ENCODE data around the gene PNPLA7. TPM values are rescaled to one million over a fixed set of nuclear protein-coding genes. Genes with fewer than 3 reads are reported as not detected.

Gene PNPLA7
- total and polyA plus RNA-seq, 2 donors (not counting 1 experiment from before 2014, with no cell fraction given), result 18.7 to 29.9 TPM

DNA sequence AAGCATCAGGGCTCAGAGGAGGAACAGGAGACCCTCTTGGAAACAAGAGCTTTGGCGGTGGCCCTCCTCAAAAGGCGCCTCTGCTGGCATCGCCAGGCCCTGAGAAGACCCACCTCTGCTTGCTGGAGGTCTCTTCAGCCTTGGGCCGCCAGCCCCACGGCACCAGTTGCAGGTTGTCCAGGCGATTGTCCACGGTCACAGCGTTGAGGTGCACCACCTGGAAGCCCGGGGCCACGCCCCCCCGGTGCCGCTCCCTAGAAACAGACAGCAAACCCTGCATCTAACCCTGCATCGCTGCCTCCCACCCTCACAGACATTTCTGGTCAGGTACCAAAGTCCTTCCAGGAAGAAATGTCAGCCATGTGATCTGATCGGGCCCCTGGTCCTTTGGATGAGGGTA lies 36.7 kb upstream of the PNPLA7 start:
- H3K4me1 Mint-ChIP-seq, result peaks cover 12% of the 10 kb centered on the region
- no peak overlapping the region for H3K4me3 Mint-ChIP-seq
- Histone ChIP-seq H3K79me2 (ENCODE audit: control insufficient read depth, insufficient read depth, low read length) (peaks cover 13% of the 10 kb centered on the region), H3K27ac (ENCODE audit: low read length in 2 of 2) (no peak overlapping the region), H3K4me3 (ENCODE audit: control extremely low read depth in 1 of 5, extremely low read depth in 1 of 5, insufficient read depth in 1 of 5, low read depth in 2 of 5, low read length in 4 of 5) (no peak overlapping the region), H3K9ac (ENCODE audit: low read length) (no peak overlapping the region), H3K4me1 (ENCODE audit: control insufficient read depth in 2 of 2, insufficient read depth in 2 of 2, low read length in 2 of 2) (peaks cover 9 to 15% of the 10 kb centered on the region in 2 donors), H3K9me3 (ENCODE audit: control extremely low read depth in 1 of 3, control insufficient read depth in 2 of 3, insufficient read depth in 1 of 3, low read length in 2 of 3) (no peaks in the 10 kb centered on the region), H3K4me2 (replicated peaks; ENCODE audit: low read depth, low read length, poor library complexity, severe bottlenecking) (no peak overlapping the region), H2AFZ (ENCODE audit: insufficient read depth, low read depth, low read length, poor library complexity, severe bottlenecking) (no peak overlapping the region), H3K27me3 (replicated peaks in 1 of 4; ENCODE audit: control extremely low read depth in 1 of 4, control insufficient read depth in 3 of 4, insufficient read depth in 4 of 4, low read length in 3 of 4) (no peaks in the 10 kb centered on the region), H4K20me1 (ENCODE audit: control insufficient read depth, insufficient read depth, low read length, poor library complexity, severe bottlenecking) (peaks cover 5% of the 10 kb centered on the region), H3K36me3 (replicated peaks in 1 of 2; ENCODE audit: control extremely low read depth in 1 of 2, control insufficient read depth in 1 of 2, extremely low read depth in 1 of 2, insufficient read depth in 2 of 2, low read length in 1 of 2) (peaks cover 0 to 41% of the 10 kb centered on the region in 2 experiments)
- no peaks in the 10 kb centered on the region for H3K9me3 Mint-ChIP-seq (ENCODE audit: insufficient read depth)
- no peak for DNase-seq
- H3K27ac Mint-ChIP-seq, result no peak overlapping the region
- no peaks in the 10 kb centered on the region for H3K27me3 Mint-ChIP-seq
- intact Hi-C loops (cut with micrococcal nuclease), result no loop called here
- TF ChIP-seq EZH2 (IDR thresholded peaks at IDR 0.05; ENCODE audit: borderline replicate concordance, insufficient read depth, low read depth, low read length, poor library complexity, severe bottlenecking), result no peak
- TF ChIP-seq, protein P1, sequence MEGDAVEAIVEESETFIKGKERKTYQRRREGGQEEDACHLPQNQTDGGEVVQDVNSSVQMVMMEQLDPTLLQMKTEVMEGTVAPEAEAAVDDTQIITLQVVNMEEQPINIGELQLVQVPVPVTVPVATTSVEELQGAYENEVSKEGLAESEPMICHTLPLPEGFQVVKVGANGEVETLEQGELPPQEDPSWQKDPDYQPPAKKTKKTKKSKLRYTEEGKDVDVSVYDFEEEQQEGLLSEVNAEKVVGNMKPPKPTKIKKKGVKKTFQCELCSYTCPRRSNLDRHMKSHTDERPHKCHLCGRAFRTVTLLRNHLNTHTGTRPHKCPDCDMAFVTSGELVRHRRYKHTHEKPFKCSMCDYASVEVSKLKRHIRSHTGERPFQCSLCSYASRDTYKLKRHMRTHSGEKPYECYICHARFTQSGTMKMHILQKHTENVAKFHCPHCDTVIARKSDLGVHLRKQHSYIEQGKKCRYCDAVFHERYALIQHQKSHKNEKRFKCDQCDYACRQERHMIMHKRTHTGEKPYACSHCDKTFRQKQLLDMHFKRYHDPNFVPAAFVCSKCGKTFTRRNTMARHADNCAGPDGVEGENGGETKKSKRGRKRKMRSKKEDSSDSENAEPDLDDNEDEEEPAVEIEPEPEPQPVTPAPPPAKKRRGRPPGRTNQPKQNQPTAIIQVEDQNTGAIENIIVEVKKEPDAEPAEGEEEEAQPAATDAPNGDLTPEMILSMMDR (IDR thresholded peaks at IDR 0.05), result no peak
- 98% methylated on average over 14 of the region's 14 CpGs for WGBS (ENCODE audit: insufficient coverage)
- ATAC-seq (ENCODE audit: low read depth), result no peak
- CTCF ChIA-PET, result no interaction called here
- POLR2A ChIA-PET, result no interaction called here

DNA sequence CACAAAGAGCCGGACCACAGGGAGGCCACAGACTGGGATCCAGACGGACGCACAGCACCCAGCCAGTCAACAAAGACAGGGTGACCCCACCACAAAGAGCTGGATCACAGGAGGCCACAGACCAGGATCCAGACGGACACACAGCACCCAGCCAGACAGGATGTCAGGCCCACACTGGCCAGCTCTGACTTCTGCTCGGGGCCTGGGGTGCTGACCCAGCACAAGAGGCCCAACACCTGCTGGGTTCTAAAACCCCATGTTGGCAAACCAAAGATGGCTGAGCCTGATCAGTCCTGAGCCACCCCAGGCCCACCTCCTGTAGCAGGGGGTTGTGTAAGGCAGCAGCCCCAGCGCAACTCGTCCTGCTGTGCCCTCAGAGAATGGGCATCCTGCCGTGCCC lies 33.8 kb upstream of the PNPLA7 start:
- POLR2A ChIA-PET, result no interaction called here
- Mint-ChIP-seq H3K27ac (no peak overlapping the region), H3K9me3 (ENCODE audit: insufficient read depth) (no peaks in the 10 kb centered on the region), H3K4me1 (peaks cover 5% of the 10 kb centered on the region), H3K27me3 (no peaks in the 10 kb centered on the region), H3K4me3 (no peak overlapping the region)
- H3K4me1 ChIP-seq (ENCODE audit: control insufficient read depth in 2 of 2, insufficient read depth in 2 of 2, low read length in 2 of 2), result peaks cover 4 to 5% of the 10 kb centered on the region in 2 donors
- intact Hi-C loops (cut with micrococcal nuclease), result no loop called here
- no peak overlapping the region for H3K9ac ChIP-seq (ENCODE audit: low read length)
- no peaks in the 10 kb centered on the region for H3K9me3 ChIP-seq (ENCODE audit: control extremely low read depth in 1 of 3, control insufficient read depth in 2 of 3, insufficient read depth in 1 of 3, low read length in 2 of 3)
- no peaks in the 10 kb centered on the region for H3K27me3 ChIP-seq (replicated peaks in 1 of 4; ENCODE audit: control extremely low read depth in 1 of 4, control insufficient read depth in 3 of 4, insufficient read depth in 4 of 4, low read length in 3 of 4)
- H4K20me1 ChIP-seq (ENCODE audit: control insufficient read depth, insufficient read depth, low read length, poor library complexity, severe bottlenecking), result peaks cover 3% of the 10 kb centered on the region
- H3K4me3 ChIP-seq (ENCODE audit: control extremely low read depth in 1 of 5, extremely low read depth in 1 of 5, insufficient read depth in 1 of 5, low read depth in 2 of 5, low read length in 4 of 5), result no peak overlapping the region
- peaks cover 10% of the 10 kb centered on the region for H3K79me2 ChIP-seq (ENCODE audit: control insufficient read depth, insufficient read depth, low read length)
- TF ChIP-seq EZH2 (IDR thresholded peaks at IDR 0.05; ENCODE audit: borderline replicate concordance, insufficient read depth, low read depth, low read length, poor library complexity, severe bottlenecking), result no peak
- TF ChIP-seq, protein P1 (IDR thresholded peaks at IDR 0.05), result no peak
- no peak overlapping the region for H3K27ac ChIP-seq (ENCODE audit: low read length in 2 of 2)
- CTCF ChIA-PET, result no interaction called here
- H3K4me2 ChIP-seq (replicated peaks; ENCODE audit: low read depth, low read length, poor library complexity, severe bottlenecking), result no peak overlapping the region
- 96% methylated on average over 7 of the region's 8 CpGs for WGBS (ENCODE audit: insufficient coverage)
- H2AFZ ChIP-seq (ENCODE audit: insufficient read depth, low read depth, low read length, poor library complexity, severe bottlenecking), result no peak overlapping the region
- H3K36me3 ChIP-seq (replicated peaks in 1 of 2; ENCODE audit: control extremely low read depth in 1 of 2, control insufficient read depth in 1 of 2, extremely low read depth in 1 of 2, insufficient read depth in 2 of 2, low read length in 1 of 2), result peaks cover 0 to 44% of the 10 kb centered on the region in 2 experiments
- ATAC-seq (ENCODE audit: low read depth) (no peak), DNase-seq (no peak)

Data from B cell (primary cell).